GM21717 (cell line): ENCODE data around the gene S100A8.
"Not testable (repeated sequence)": the region's sequence is repeated elsewhere in the genome, so short reads cannot be mapped to it uniquely, and the experiment has no call there.

Experiments
- ATAC-seq: cut with Tn5 transposase; IDR thresholded peaks from one replicate; pipeline ENCODE4 v1.9.1; 2021; ENCODE audit warnings: mild to moderate bottlenecking, moderate library complexity; ENCODE audit not compliant: unreplicated experiment

Gene S100A8

GRCh38 chr1:153390938-153391710 lies at the start of gene S100A8:
TSS of gene S100A8 (minus strand) at chr1:153391073. CDS start at chr1:153390535, 538 bp downstream.
- no peak for ATAC-seq

GRCh38 chr1:153439273-153439672 lies 48.4 kb upstream of the S100A8 start:
- no peak for ATAC-seq

GRCh38 chr1:153438599-153438998 lies 47.7 kb upstream of the S100A8 start:
- ATAC-seq = no peak

- no peak for ATAC-seq
These were observed 46.4 kb upstream of the S100A8 start for GRCh38 chr1:153437236-153437635.

GRCh38 chr1:153434746-153435455 lies 44.0 kb upstream of the S100A8 start:
- no peak for ATAC-seq

- ATAC-seq = no peak
These were observed 42.2 kb upstream of the S100A8 start for GRCh38 chr1:153432874-153433681.

GRCh38 chr1:153431928-153432327 lies 41.1 kb upstream of the S100A8 start:
- no peak for ATAC-seq

- ATAC-seq = no peak
These were observed 40.6 kb upstream of the S100A8 start for GRCh38 chr1:153431427-153431826.

- no peak for ATAC-seq
These were observed 40.1 kb upstream of the S100A8 start for GRCh38 chr1:153431002-153431401.

- ATAC-seq = no peak
These were observed 39.7 kb upstream of the S100A8 start for GRCh38 chr1:153430561-153430960.

GRCh38 chr1:153430166-153430553 lies 39.3 kb upstream of the S100A8 start:
- no peak for ATAC-seq

GRCh38 chr1:153429266-153430165 lies 38.6 kb upstream of the S100A8 start:
- ATAC-seq = no peak

GRCh38 chr1:153428791-153429190 lies 37.9 kb upstream of the S100A8 start:
- no peak for ATAC-seq

GRCh38 chr1:153428073-153428638 lies 37.3 kb upstream of the S100A8 start:
- ATAC-seq = no peak

- no peak for ATAC-seq
These were observed 35.9 kb upstream of the S100A8 start for GRCh38 chr1:153426809-153427208.

- ATAC-seq = no peak
These were observed 31.7 kb upstream of the S100A8 start for GRCh38 chr1:153422450-153423068.

GRCh38 chr1:153420306-153420705 lies 29.4 kb upstream of the S100A8 start:
- ATAC-seq = no peak

- not testable (repeated sequence) for ATAC-seq
These were observed 28.5 kb upstream of the S100A8 start for GRCh38 chr1:153419436-153419793.

GRCh38 chr1:153418758-153419435 lies 28.0 kb upstream of the S100A8 start:
- ATAC-seq = not testable (repeated sequence)
